CD4-positive, CD25-positive, alpha-beta regulatory T cell (primary cell): ENCODE measurements around the gene LAMTOR4. TPM values are rescaled to one million over a fixed set of nuclear protein-coding genes. Genes with fewer than 3 reads are reported as not detected.

Experiments
- ATAC-seq, 2 donors: fragments of 150-1000 bp; cut with Tn5 transposase; one replicate each; pipeline ENCODE4 v1.10.0; 2021; ENCODE audit warnings: low read depth in 2 of 2, moderate number of reproducible peaks in 2 of 2, moderate library complexity in 1 of 2
- DNase-seq, 3 donors: peaks; one replicate each; pipeline versions ENCODE4 v3.0.0 to v3.0.0-alpha.2; 2012 to 2022; ENCODE audit warnings: mixed read lengths in 1 of 3
- H3K27ac ChIP-seq: one replicate; pipeline ENCODE4 v1.7.0; 2013; ENCODE audit warnings: mild to moderate bottlenecking, low read length; ENCODE audit not compliant: insufficient read depth, poor library complexity, severe bottlenecking
- H3K27me3 ChIP-seq: one replicate; pipeline ENCODE4 v1.7.0; 2013; ENCODE audit warnings: low read length; ENCODE audit not compliant: control insufficient read depth, insufficient read depth
- H3K36me3 ChIP-seq: one replicate; pipeline ENCODE4 v1.7.0; 2013; ENCODE audit warnings: mild to moderate bottlenecking, low read length, moderate library complexity; ENCODE audit not compliant: control insufficient read depth, insufficient read depth
- H3K4me1 ChIP-seq: 2 replicates; pipeline ENCODE4 v1.7.0; 2013; ENCODE audit warnings: mild to moderate bottlenecking, low read length; ENCODE audit not compliant: insufficient read depth, control insufficient read depth, poor library complexity, severe bottlenecking
- H3K4me3 ChIP-seq: one replicate; pipeline ENCODE4 v1.7.0; 2013; ENCODE audit warnings: low read depth, mild to moderate bottlenecking, low read length, moderate library complexity
- H3K9me3 ChIP-seq, 2 experiments: 1 replicate in 1 of 2; 2 replicates in 1 of 2; pipeline ENCODE4 v1.7.0; 2013; ENCODE audit warnings: low read length in 2 of 2, mild to moderate bottlenecking in 1 of 2, moderate library complexity in 1 of 2; ENCODE audit not compliant: control insufficient read depth in 2 of 2
- H3K27ac Mint-ChIP-seq, 3 donors: one replicate each; pipeline ENCODE4 v1.8.0; 2020 to 2022; ENCODE audit warnings: mild to moderate bottlenecking in 3 of 3, mixed read lengths in 3 of 3, moderate library complexity in 2 of 3
- H3K27me3 Mint-ChIP-seq: one replicate; pipeline ENCODE4 v1.8.0; 2022; ENCODE audit warnings: mild to moderate bottlenecking, mixed read lengths
- H3K36me3 Mint-ChIP-seq: one replicate; pipeline ENCODE4 v1.8.0; 2020; ENCODE audit warnings: mixed read lengths
- H3K4me1 Mint-ChIP-seq, 4 donors: one replicate each; pipeline ENCODE4 v1.8.0; 2020 to 2022; ENCODE audit warnings: mixed read lengths in 4 of 4, mild to moderate bottlenecking in 1 of 4
- H3K4me3 Mint-ChIP-seq, 4 donors: one replicate each; pipeline ENCODE4 v1.8.0; 2020 to 2022; ENCODE audit warnings: mild to moderate bottlenecking in 4 of 4, mixed read lengths in 4 of 4, moderate library complexity in 3 of 4
- H3K9me3 Mint-ChIP-seq, 7 donors: one replicate each; pipeline ENCODE4 v1.8.0; 2020 to 2022; ENCODE audit warnings: mixed read lengths in 7 of 7, mild to moderate bottlenecking in 3 of 7, moderate library complexity in 2 of 7
- polyA plus RNA-seq, 4 donors: library from polyadenylated mRNA; unstranded; fragments of 300-500 nt; fragmentation: Illumina TruSeq; gene quantifications; one replicate each; pipeline ENCODE4 v1.2.3, GENCODE V29; 2021
- total RNA-seq: library from RNA; stranded (reverse); gene quantifications from one replicate; pipeline ENCODE4 v1.2.3, GENCODE V29; 2022

The LAMTOR4 gene
- total and polyA plus RNA-seq, 5 donors from 2014 or later: 136 to 474 (median 460) TPM

DNA sequence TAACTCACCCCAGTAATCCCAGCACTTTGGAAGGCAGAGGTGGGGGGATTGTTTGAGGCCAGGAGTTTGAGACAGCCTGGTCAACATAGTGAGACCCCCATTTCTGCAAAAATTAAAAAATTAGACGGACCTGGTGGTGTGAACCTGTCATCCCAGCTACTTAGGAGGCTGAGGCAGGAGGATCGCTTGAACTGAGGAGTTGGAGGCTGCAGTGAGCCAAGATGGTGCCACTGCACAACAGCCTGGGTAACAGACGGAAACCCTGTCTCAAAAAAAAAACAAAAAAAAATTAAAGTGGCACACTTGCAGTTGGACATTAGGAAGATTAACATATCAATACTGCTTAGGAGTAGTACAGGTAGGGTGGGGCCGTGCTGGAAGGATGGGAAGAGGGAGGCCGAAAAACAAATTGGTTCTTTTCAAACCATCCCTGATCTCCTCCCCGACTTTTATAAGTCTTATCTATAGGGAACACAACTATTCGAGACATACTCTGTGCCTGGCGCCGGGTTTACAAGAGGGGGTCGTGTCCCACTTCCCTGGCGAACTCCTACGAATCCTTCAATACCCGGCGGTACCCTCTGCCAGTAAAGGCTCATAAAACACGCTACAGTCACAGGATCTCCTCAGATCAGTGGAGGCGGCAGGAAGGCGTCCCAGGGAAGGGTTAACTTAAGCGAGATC lies 30.2 kb upstream of the LAMTOR4 start:
- DNase-seq: no peak
- peak overlapping the region; percentile 97 to 100 (median 98) for H3K27ac Mint-ChIP-seq
- no peak for ATAC-seq
- peaks cover 5% of the 10 kb centered on the region for H3K27me3 Mint-ChIP-seq
- H3K36me3 Mint-ChIP-seq: no peaks in the 10 kb centered on the region
- Histone ChIP-seq H3K27me3 (no peaks in the 10 kb centered on the region), H3K27ac (peak overlapping the region; percentile 95), H3K36me3 (peaks cover 10% of the 10 kb centered on the region), H3K9me3 (no peaks in the 10 kb centered on the region), H3K4me3 (peak overlapping the region; percentile 95), H3K4me1 (peaks cover 23% of the 10 kb centered on the region)
- no peaks in the 10 kb centered on the region for H3K9me3 Mint-ChIP-seq
- H3K4me1 Mint-ChIP-seq: peaks cover 0 to 29% (median 13%) of the 10 kb centered on the region in 4 donors
- H3K4me3 Mint-ChIP-seq: peak overlapping the region; percentile 95 to 99 (median 98)

DNA sequence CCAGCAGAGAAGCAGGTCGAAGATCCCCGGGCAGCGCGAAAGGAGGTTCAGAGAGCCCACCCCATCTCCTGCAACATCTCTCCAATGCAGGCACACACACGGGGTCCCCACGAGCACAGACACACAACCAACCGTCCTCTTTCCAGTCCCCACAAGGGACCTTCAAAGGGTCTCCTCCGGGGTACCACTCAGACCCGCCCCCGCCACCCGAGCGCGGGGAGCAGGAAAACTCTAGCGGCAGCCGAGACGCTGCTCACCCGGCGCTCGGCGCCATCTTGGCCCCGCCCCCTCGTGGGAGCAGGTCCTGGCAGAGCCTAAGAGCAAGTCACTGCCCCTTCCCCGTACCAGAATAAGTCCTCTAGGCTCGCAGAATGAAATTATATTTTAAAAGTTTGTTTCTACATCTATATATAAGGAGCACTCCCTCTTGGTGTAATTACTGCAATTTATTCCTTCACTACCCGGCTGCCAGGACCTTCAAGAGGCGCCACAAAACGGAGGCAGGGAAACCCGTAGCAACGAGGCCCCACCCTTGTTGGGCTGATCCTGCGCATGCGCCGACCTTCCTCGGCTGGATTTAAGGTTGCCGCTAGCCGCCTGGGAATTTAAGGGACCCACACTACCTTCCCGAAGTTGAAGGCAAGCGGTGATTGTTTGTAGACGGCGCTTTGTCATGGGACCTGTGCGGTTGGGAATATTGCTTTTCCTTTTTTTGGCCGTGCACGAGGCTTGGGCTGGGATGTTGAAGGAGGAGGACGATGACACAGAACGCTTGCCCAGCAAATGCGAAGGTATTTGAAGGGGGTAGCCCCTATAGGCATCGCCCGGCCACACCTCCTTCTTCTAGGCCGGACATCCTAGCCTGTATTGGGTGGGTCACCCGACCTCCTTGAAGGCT lies 29.4 kb upstream of the LAMTOR4 start, which contains the start of the genes CNPY4 and TAF6:
TSS of gene CNPY4 (plus strand) at position 563 of the 898 bp plus-strand sequence. CDS start at position 674, 111 bp downstream.
TSS of gene TAF6 (minus strand) at position 287 of the 898 bp plus-strand sequence. CDS start 5,149 bp downstream, outside the sequence.
- peak within 1 kb of the TSS; percentile 95 to 99 (median 98) for H3K4me3 Mint-ChIP-seq
- H3K27me3 Mint-ChIP-seq: peaks cover 5% of the 10 kb centered on the region
- H3K36me3 ChIP-seq: peaks cover 5% of the 10 kb centered on the region
- peaks cover 24% of the 10 kb centered on the region for H3K4me1 ChIP-seq
- ATAC-seq: peak; percentile 64 to 71
- no peaks in the 10 kb centered on the region for H3K9me3 Mint-ChIP-seq
- H3K27ac Mint-ChIP-seq: peak within 1 kb of the TSS; percentile 97 to 100 (median 98)
- peak within 1 kb of the TSS; percentile 95 for H3K27ac ChIP-seq
- H3K36me3 Mint-ChIP-seq: no peaks in the 10 kb centered on the region
- no peaks in the 10 kb centered on the region for H3K9me3 ChIP-seq
- H3K27me3 ChIP-seq: no peaks in the 10 kb centered on the region
- H3K4me3 ChIP-seq: peak within 1 kb of the TSS; percentile 95
- H3K4me1 Mint-ChIP-seq: peaks cover 0 to 32% (median 15%) of the 10 kb centered on the region in 4 donors
- peak; percentile 92 to 96 (median 95) for DNase-seq

DNA sequence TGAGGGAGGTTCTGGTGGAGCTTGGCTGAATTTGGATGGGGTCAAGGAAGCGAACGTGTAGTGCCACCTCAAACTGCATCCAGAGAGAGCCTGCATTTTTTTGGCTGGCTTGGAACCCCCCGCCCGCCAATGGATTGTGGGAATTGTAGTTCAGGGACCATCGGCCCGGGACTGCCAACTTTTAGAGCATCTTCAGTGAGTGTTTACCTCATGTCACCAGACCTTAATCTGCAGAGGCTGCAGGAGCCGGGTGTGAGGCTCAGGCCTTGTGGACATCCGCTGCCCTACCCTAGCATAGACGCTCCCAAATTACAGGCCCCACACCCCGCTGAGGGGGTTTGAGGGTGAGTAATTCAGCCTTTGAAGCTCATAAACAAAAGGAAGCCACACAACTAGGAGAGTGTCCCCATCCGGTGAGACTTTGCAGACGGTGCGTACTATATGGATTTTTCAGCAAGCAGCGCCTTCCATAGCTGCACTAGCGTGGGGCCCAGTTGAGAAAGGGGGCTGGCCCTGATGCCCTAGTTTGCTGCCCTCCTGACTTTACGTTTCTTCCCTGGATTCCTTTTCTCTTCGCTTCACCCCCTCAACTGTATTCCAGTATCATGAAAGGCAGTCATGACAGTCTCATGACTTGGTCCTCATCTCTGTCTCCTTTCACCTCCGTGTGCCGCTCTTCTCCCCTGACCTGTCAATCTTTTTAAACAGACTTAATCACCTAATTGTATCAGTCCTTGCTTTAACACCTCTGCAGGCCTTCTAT lies 28.6 kb upstream of the LAMTOR4 start:
- peaks cover 33% of the 10 kb centered on the region for H3K4me1 ChIP-seq
- no peaks in the 10 kb centered on the region for H3K27me3 ChIP-seq
- H3K36me3 ChIP-seq: peaks cover 5% of the 10 kb centered on the region
- H3K27ac ChIP-seq: peak overlapping the region; percentile 95
- H3K4me3 ChIP-seq: peak overlapping the region; percentile 95
- Mint-ChIP-seq H3K36me3 (no peaks in the 10 kb centered on the region), H3K27ac (peak overlapping the region; percentile 97 to 100 (median 98)), H3K9me3 (no peaks in the 10 kb centered on the region), H3K4me1 (peaks cover 0 to 41% (median 21%) of the 10 kb centered on the region in 4 donors), H3K4me3 (peak overlapping the region; percentile 95 to 99 (median 98)), H3K27me3 (peaks cover 5% of the 10 kb centered on the region)
- ATAC-seq (peak; percentile 66 to 69), DNase-seq (peak; percentile 61 to 81 (median 76))
- H3K9me3 ChIP-seq: no peaks in the 10 kb centered on the region

DNA sequence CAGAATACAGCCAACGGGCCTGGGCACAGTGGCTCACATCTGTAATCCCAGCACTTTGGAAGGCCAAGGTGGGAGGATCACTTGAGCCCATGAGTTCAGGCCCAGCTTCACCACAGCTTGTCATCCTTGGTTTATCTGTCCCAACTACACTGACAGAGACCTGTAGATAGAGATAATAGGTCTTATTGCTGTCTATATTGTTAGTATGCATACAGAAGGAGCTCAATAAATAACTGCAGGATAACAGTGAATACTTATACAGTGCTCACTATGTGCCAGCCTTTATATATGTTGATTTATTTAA lies 28.0 kb upstream of the LAMTOR4 start:
- Histone ChIP-seq H3K4me3 (peak overlapping the region; percentile 95), H3K27ac (peak overlapping the region; percentile 95), H3K36me3 (peaks cover 5% of the 10 kb centered on the region), H3K4me1 (peaks cover 37% of the 10 kb centered on the region), H3K9me3 (no peaks in the 10 kb centered on the region), H3K27me3 (no peaks in the 10 kb centered on the region)
- no peak for ATAC-seq
- Mint-ChIP-seq H3K4me1 (peaks cover 0 to 46% (median 23%) of the 10 kb centered on the region in 4 donors), H3K27ac (peak overlapping the region; percentile 97 to 100 (median 98)), H3K27me3 (peaks cover 5% of the 10 kb centered on the region), H3K4me3 (peak overlapping the region; percentile 95 to 99 (median 98)), H3K36me3 (no peaks in the 10 kb centered on the region), H3K9me3 (no peaks in the 10 kb centered on the region)
- DNase-seq: no peak

DNA sequence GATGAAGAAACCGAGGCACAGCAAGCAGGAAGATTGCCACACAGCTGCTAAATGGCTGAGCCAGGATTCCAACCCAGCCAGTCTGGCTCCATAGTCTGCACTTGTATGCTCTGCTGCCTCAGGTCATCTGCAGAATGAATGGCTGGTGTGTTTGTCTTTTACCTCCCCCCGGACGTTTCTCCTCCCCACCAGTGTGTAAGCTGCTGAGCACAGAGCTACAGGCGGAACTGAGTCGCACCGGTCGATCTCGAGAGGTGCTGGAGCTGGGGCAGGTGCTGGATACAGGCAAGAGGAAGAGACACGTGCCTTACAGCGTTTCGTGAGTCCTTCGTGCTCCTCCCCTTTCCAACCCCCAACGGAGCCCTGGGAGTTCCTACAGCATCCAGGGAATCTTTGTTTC lies 26.7 kb upstream of the LAMTOR4 start:
- H3K36me3 Mint-ChIP-seq: no peaks in the 10 kb centered on the region
- H3K4me1 Mint-ChIP-seq: peaks cover 0 to 54% (median 28%) of the 10 kb centered on the region in 4 donors
- Histone ChIP-seq H3K4me3 (no peak overlapping the region), H3K27ac (no peak overlapping the region), H3K36me3 (peaks cover 5% of the 10 kb centered on the region), H3K27me3 (no peaks in the 10 kb centered on the region), H3K4me1 (peaks cover 45% of the 10 kb centered on the region), H3K9me3 (no peaks in the 10 kb centered on the region)
- peaks cover 5% of the 10 kb centered on the region for H3K27me3 Mint-ChIP-seq
- ATAC-seq (no peak), DNase-seq (no peak)
- no peaks in the 10 kb centered on the region for H3K9me3 Mint-ChIP-seq
- no peak overlapping the region for H3K27ac Mint-ChIP-seq
- peak overlapping the region in 1 of 4 donors; percentile 51 for H3K4me3 Mint-ChIP-seq

DNA sequence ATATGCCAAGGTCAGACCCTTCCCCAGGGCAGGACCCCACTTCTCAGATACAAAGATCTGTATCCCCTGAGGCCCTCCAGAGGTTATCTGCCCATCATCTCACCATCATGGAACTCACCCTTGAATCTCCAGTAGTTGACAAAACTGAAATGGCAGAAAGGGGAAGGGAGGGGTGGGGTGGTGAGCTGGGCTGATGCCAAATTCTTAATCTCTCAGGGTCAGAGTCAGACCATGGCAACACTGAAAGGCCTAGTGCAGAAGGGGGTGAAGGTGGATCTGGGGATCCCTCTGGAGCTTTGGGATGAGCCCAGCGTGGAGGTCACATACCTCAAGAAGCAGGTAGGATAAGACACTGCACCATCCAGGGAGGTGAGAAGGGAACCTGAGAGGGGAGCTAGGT lies 26.1 kb upstream of the LAMTOR4 start:
- Mint-ChIP-seq H3K4me1 (peaks cover 0 to 54% (median 28%) of the 10 kb centered on the region in 4 donors), H3K4me3 (peak overlapping the region in 2 of 4 donors; percentile 58 to 59), H3K27ac (peak overlapping the region in 2 of 3 donors; percentile 52 to 82), H3K9me3 (no peaks in the 10 kb centered on the region), H3K36me3 (no peaks in the 10 kb centered on the region), H3K27me3 (peaks cover 5% of the 10 kb centered on the region)
- H3K36me3 ChIP-seq: peaks cover 5% of the 10 kb centered on the region
- H3K4me3 ChIP-seq: no peak overlapping the region
- H3K4me1 ChIP-seq: peaks cover 46% of the 10 kb centered on the region
- ATAC-seq (no peak), DNase-seq (no peak)
- no peaks in the 10 kb centered on the region for H3K27me3 ChIP-seq
- H3K9me3 ChIP-seq: no peaks in the 10 kb centered on the region
- H3K27ac ChIP-seq: no peak overlapping the region
